Measurements from ENCODE around the gene PTPRU.

- TF ChIP-seq CTCF (conservative IDR thresholded peaks at IDR 0.05; ENCODE audit: low read depth, low read length) = no peak
- TF ChIP-seq EZH2phosphoT487 (IDR thresholded peaks at IDR 0.05; ENCODE audit: borderline replicate concordance, low read length) = no peak
Observed at GRCh38 chr1:29225361-29225760, 11.0 kb upstream of the PTPRU start.
